HG03025 (cell line): ENCODE measurements around the gene IGFBPL1.
"Not testable (repeated sequence)": the region's sequence is repeated elsewhere in the genome, so short reads cannot be mapped to it uniquely, and the experiment has no call there.

Experiments used
- ATAC-seq: cut with Tn5 transposase; IDR thresholded peaks from one replicate; pipeline ENCODE4 v1.9.1; 2021; ENCODE audit warnings: mild to moderate bottlenecking, moderate library complexity; ENCODE audit not compliant: unreplicated experiment, low FRiP score

The IGFBPL1 gene

GRCh38 chr9:38401994-38402393 is 22.3 kb downstream of the IGFBPL1 start:
- no peak for ATAC-seq

- ATAC-seq, result not testable (repeated sequence)
Measured at GRCh38 chr9:38399191-38399590, 25.1 kb downstream of the IGFBPL1 start.

GRCh38 chr9:38396371-38396671 is 27.9 kb downstream of the IGFBPL1 start:
- ATAC-seq, result no peak

- no peak for ATAC-seq
Measured at GRCh38 chr9:38395653-38396370, 28.4 kb downstream of the IGFBPL1 start.

GRCh38 chr9:38394416-38394815 is 29.8 kb downstream of the IGFBPL1 start:
- ATAC-seq, result no peak

GRCh38 chr9:38393128-38393796 is 31.0 kb downstream of the IGFBPL1 start:
- ATAC-seq, result no peak

GRCh38 chr9:38392235-38393127 is 31.8 kb downstream of the IGFBPL1 start, which contains the start of gene ALDH1B1:
ALDH1B1 (plus strand) TSS chr9:38392702; CDS start chr9:38395749, 3,047 bp downstream.
- peak; percentile 99 for ATAC-seq

- ATAC-seq, result no peak
Measured at GRCh38 chr9:38391278-38392118, 32.8 kb downstream of the IGFBPL1 start.

GRCh38 chr9:38390851-38391250 is 33.4 kb downstream of the IGFBPL1 start:
- no peak for ATAC-seq

- no peak for ATAC-seq
Measured at GRCh38 chr9:38390442-38390841, 33.8 kb downstream of the IGFBPL1 start.

- ATAC-seq, result no peak
Measured at GRCh38 chr9:38389313-38389712, 34.9 kb downstream of the IGFBPL1 start.

- no peak for ATAC-seq
Measured at GRCh38 chr9:38388283-38389223, 35.7 kb downstream of the IGFBPL1 start.

GRCh38 chr9:38387751-38388150 is 36.5 kb downstream of the IGFBPL1 start:
- no peak for ATAC-seq

- ATAC-seq, result no peak
Measured at GRCh38 chr9:38387066-38387465, 37.2 kb downstream of the IGFBPL1 start.

- ATAC-seq, result no peak
Measured at GRCh38 chr9:38386319-38386895, 37.8 kb downstream of the IGFBPL1 start.

GRCh38 chr9:38385896-38386295 is 38.4 kb downstream of the IGFBPL1 start:
- no peak for ATAC-seq

GRCh38 chr9:38384990-38385848 is 39.0 kb downstream of the IGFBPL1 start:
- ATAC-seq, result no peak

GRCh38 chr9:38382141-38382540 is 42.1 kb downstream of the IGFBPL1 start:
- ATAC-seq, result no peak
